Ovary (tissue), 9 donors: ENCODE measurements around the gene LYPD3. TPM values are rescaled to one million over a fixed set of nuclear protein-coding genes. Genes with fewer than 3 reads are reported as not detected.

Source experiments
- DNase-seq, 5 donors: peaks; one replicate each; pipeline ENCODE4 v3.0.0-alpha.2; 2019 to 2020
- H3K27ac ChIP-seq, 2 donors: fragments of 200-600 bp; one replicate each; pipeline versions ENCODE4 v1.5.1 to v1.8.0; 2019 to 2022
- H3K27me3 ChIP-seq: fragments of 200-600 bp; one replicate; pipeline ENCODE4 v1.8.0; 2022
- H3K36me3 ChIP-seq: fragments of 200-600 bp; sonication (generic); one replicate; pipeline ENCODE4 v1.5.1; 2019
- H3K4me1 ChIP-seq: one replicate; pipeline ENCODE4 v1.8.1; 2013; ENCODE audit warnings: mild to moderate bottlenecking, moderate library complexity; ENCODE audit not compliant: insufficient read depth
- H3K4me3 ChIP-seq: fragments of 200-600 bp; sonication (generic); one replicate; pipeline ENCODE4 v1.5.1; 2017
- H3K9me3 ChIP-seq, 2 donors: fragments of 200-600 bp in 1 of 2; sonication (generic) in 1 of 2; one replicate each; pipeline versions ENCODE4 v1.5.1 to v1.8.1; 2013 to 2019; ENCODE audit warnings: mild to moderate bottlenecking in 1 of 2, moderate library complexity in 1 of 2
- CTCF ChIP-seq, 3 donors: fragments of 450-650 bp in 2 of 3; fragments of 200-600 bp in 1 of 3; IDR thresholded peaks; one replicate each; pipeline versions ENCODE4 v1.5.1 to v1.8.0; 2016 to 2022; ENCODE audit warnings: antibody characterized with exemption in 3 of 3, mild to moderate bottlenecking in 1 of 3
- EP300 ChIP-seq: sonication (generic); formaldehyde crosslinking; IDR thresholded peaks from one replicate; pipeline ENCODE4 v1.6.1; 2017; ENCODE audit warnings: antibody characterized with exemption
- POLR2A ChIP-seq: fragments of 450-650 bp; IDR thresholded peaks from one replicate; pipeline ENCODE4 v1.6.1; 2017; ENCODE audit warnings: antibody characterized with exemption, mild to moderate bottlenecking, moderate library complexity
- WGBS, 3 donors: extraction: QIAGEN DNeasy Blood & Tissue Kit in 1 of 3; methylation state at CpG; one replicate each; pipeline versions ENCODE4 v1.1.5 to v1.1.7; 2013 to 2017; 5-methylcytosine and 5-hydroxymethylcytosine counted together
- intact Hi-C, 4 donors: fragments of 100-400 bp; cut with DNase I; formaldehyde crosslinking; loops; one replicate each; pipeline versions ENCODE4 v1.11.0 to v1.15.1; 2022 to 2023
- polyA plus RNA-seq, 2 donors: library from polyadenylated mRNA; stranded (reverse); fragments of 200-250 nt in 1 of 2; fragments of 350-450 nt in 1 of 2; fragmentation: Illumina TruSeq in 1 of 2; extraction: RNeasy Lipid Tissue Mini Kit (QIAGEN cat#74804) in 1 of 2; gene quantifications; one replicate each; pipeline ENCODE4 v1.2.3, GENCODE V29; 2013 to 2014
- total RNA-seq, 7 donors: library from RNA; depleted of rRNA in 2 of 7; stranded (reverse); fragments of >200 nt in 2 of 7; fragmentation: NEBNext Ultra II Directional in 3 of 7; extraction: Animal tissue kit (Norgen Biotek cat#: 25700) in 3 of 7; gene quantifications; one replicate each; pipeline versions ENCODE4 v1.1.0 to v1.2.4, GENCODE V29; 2016 to 2023
- donor health status: DM: no; HTN: no; CAD: no; lungs with moderate emphysema.
- donor health status: DM: no; HTN: no; CAD: no.
- donor health status: Bipolar disorder and iron deficiency.
- donor health status: DM: yes; HTN: yes; CAD: no.
- donor health status: DM: no; HTN: no; CAD: no.
- donor health status: DM: yes; HTN: yes; CAD: no.

The LYPD3 gene
- total and polyA plus RNA-seq, 9 donors: 1.8 to 15.1 (median 4.0) TPM

- no peak for DNase-seq
- H3K27me3 ChIP-seq: no peaks in the 10 kb centered on the region
- H3K9me3 ChIP-seq: no peaks in the 10 kb centered on the region
- no peak for TF ChIP-seq POLR2A
- TF ChIP-seq EP300: no peak
- no peak for TF ChIP-seq CTCF (IDR thresholded peaks at IDR 0.05)
- H3K36me3 ChIP-seq: no peaks in the 10 kb centered on the region
- H3K4me3 ChIP-seq: no peak overlapping the region
- intact Hi-C loops: no loop called here
- H3K4me1 ChIP-seq: no peaks in the 10 kb centered on the region
- WGBS, 3 donors: 20 to 29% (median 24%) methylated on average over 5 of the region's 5 CpGs
- H3K27ac ChIP-seq: no peak overlapping the region
Measured at GRCh38 chr19:43489310-43489709, 23.9 kb upstream of the LYPD3 start.

GRCh38 chr19:43488179-43488578, 22.8 kb upstream of the LYPD3 start:
- no peak overlapping the region for H3K4me3 ChIP-seq
- no peak for TF ChIP-seq EP300
- no peak for TF ChIP-seq CTCF (IDR thresholded peaks at IDR 0.05)
- TF ChIP-seq POLR2A: no peak
- H3K27ac ChIP-seq: no peak overlapping the region
- WGBS, 3 donors: 82 to 93% (median 83%) methylated on average over 8 of the region's 8 CpGs
- H3K27me3 ChIP-seq: no peaks in the 10 kb centered on the region
- H3K36me3 ChIP-seq: no peaks in the 10 kb centered on the region
- no peak for DNase-seq
- intact Hi-C loops: no loop called here
- no peaks in the 10 kb centered on the region for H3K9me3 ChIP-seq
- no peaks in the 10 kb centered on the region for H3K4me1 ChIP-seq

- intact Hi-C loops: no loop called here
- DNase-seq: no peak
- 85 to 93% (median 90%) methylated on average over 7 of the region's 7 CpGs for WGBS, 3 donors
Measured at GRCh38 chr19:43486412-43486811, 21.0 kb upstream of the LYPD3 start.

GRCh38 chr19:43485951-43486350, 20.5 kb upstream of the LYPD3 start:
- intact Hi-C loops: no loop called here
- Histone ChIP-seq H3K36me3 (no peaks in the 10 kb centered on the region), H3K4me1 (no peaks in the 10 kb centered on the region), H3K4me3 (no peak overlapping the region), H3K27me3 (no peaks in the 10 kb centered on the region), H3K9me3 (no peaks in the 10 kb centered on the region), H3K27ac (no peak overlapping the region)
- no peak for TF ChIP-seq CTCF (IDR thresholded peaks at IDR 0.05)
- TF ChIP-seq EP300: no peak
- TF ChIP-seq POLR2A: no peak
- 68 to 77% (median 75%) methylated on average over 6 of the region's 6 CpGs for WGBS, 3 donors
- no peak for DNase-seq

More at GRCh38 chr19:43486412-43486811, 21.0 kb upstream of the LYPD3 start:
- no peak for TF ChIP-seq EP300
- TF ChIP-seq CTCF (IDR thresholded peaks at IDR 0.05): no peak
- no peak for TF ChIP-seq POLR2A
- Histone ChIP-seq H3K4me1 (no peaks in the 10 kb centered on the region), H3K36me3 (no peaks in the 10 kb centered on the region), H3K4me3 (no peak overlapping the region), H3K9me3 (no peaks in the 10 kb centered on the region), H3K27ac (no peak overlapping the region), H3K27me3 (no peaks in the 10 kb centered on the region)
